ENCODE measurements around the gene ARMC10.
"Not testable (repeated sequence)": the region's sequence is repeated elsewhere in the genome, so short reads cannot be mapped to it uniquely, and the experiment has no call there.

The ARMC10 gene

GRCh38 chr7:103101543-103101942, 26.6 kb downstream of the ARMC10 start:
- no peak for TF ChIP-seq CTCF (IDR thresholded peaks at IDR 0.05; ENCODE audit: low read depth, low read length, missing control alignments)

GRCh38 chr7:103106005-103106702, 31.2 kb downstream of the ARMC10 start:
- in situ Hi-C loops (cut with HindIII; ENCODE audit: low pct_ligation_motif_present, low sequenced_read_pairs), result no loop called here
- H3K36me3 ChIP-seq (replicated peaks), result no peaks in the 10 kb centered on the region
- no peak overlapping the region for H3K4me3 ChIP-seq (ENCODE audit: low read depth, low read length)
- TF ChIP-seq CTCF (IDR thresholded peaks at IDR 0.05; ENCODE audit: low read depth, low read length, missing control alignments), result no peak
- no peak overlapping the region for H3K27ac ChIP-seq
- no peak for DNase-seq
- H3K27me3 ChIP-seq (replicated peaks), result no peaks in the 10 kb centered on the region

More at GRCh38 chr7:103101543-103101942, 26.6 kb downstream of the ARMC10 start:
- Histone ChIP-seq H3K4me3 (ENCODE audit: low read depth, low read length) (no peak overlapping the region), H3K27ac (no peak overlapping the region), H3K27me3 (replicated peaks) (no peaks in the 10 kb centered on the region), H3K36me3 (replicated peaks) (peaks cover 8% of the 10 kb centered on the region)
- DNase-seq, result no peak
- in situ Hi-C loops (cut with HindIII; ENCODE audit: low pct_ligation_motif_present, low sequenced_read_pairs), result no loop called here

DNA sequence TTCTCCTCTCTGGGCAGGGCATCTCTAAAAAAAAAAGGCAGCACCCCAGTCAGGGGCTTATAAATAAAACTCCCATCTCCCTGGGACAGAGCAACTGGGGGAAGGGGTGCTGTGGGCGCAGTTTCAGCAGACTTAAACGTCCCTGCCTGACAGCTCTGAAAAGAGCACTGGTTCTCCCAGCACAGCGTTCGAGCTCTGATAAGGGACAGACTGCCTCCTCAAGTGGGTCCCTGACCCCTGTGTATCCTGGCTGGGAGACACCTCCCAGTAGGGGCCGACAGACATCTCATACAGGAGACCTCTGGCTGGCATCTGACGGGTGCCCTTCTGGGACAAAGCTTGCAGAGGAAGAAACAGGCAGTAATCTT, 31.7 kb downstream of the ARMC10 start:
- H3K4me3 ChIP-seq (ENCODE audit: low read depth, low read length); in situ Hi-C loops (cut with HindIII; ENCODE audit: low pct_ligation_motif_present, low sequenced_read_pairs): not testable (repeated sequence)

DNA sequence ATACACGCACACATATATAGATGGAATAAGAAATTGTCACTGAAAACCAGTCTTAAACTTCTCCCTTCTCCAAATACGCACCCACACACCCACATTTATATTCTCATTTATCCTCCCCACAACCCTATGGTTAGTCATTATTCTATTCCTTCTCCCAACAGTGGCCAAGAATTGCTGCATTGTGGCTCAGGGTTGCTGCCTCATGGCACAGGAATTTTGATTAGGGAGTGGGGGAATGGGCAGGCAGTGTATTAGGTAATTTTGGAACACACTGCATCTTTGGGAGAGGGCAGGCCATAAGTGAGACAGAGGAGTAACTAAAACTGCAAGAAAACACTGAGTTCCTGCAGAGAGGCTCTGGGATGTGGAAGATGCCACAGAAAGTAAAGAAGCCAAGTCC, 38.2 kb downstream of the ARMC10 start:
- Histone ChIP-seq H3K27ac (no peak overlapping the region), H3K4me3 (ENCODE audit: low read depth, low read length) (no peak overlapping the region), H3K36me3 (replicated peaks) (no peaks in the 10 kb centered on the region), H3K27me3 (replicated peaks) (no peaks in the 10 kb centered on the region)
- DNase-seq, result peak; percentile 77
- in situ Hi-C loops (cut with HindIII; ENCODE audit: low pct_ligation_motif_present, low sequenced_read_pairs), result no loop called here
- TF ChIP-seq CTCF (IDR thresholded peaks at IDR 0.05; ENCODE audit: low read depth, low read length, missing control alignments), result no peak

More for the DNA sequence above, 31.7 kb downstream of the ARMC10 start:
- not testable (repeated sequence) for H3K27me3 ChIP-seq (replicated peaks); H3K36me3 ChIP-seq (replicated peaks); H3K27ac ChIP-seq; DNase-seq

GRCh38 chr7:103114576-103115008, 39.7 kb downstream of the ARMC10 start:
- Histone ChIP-seq H3K27ac (no peak overlapping the region), H3K36me3 (replicated peaks) (no peaks in the 10 kb centered on the region), H3K4me3 (ENCODE audit: low read depth, low read length) (no peak overlapping the region), H3K27me3 (replicated peaks) (no peaks in the 10 kb centered on the region)
- DNase-seq, result no peak
- in situ Hi-C loops (cut with HindIII; ENCODE audit: low pct_ligation_motif_present, low sequenced_read_pairs), result no loop called here
- no peak for TF ChIP-seq CTCF (IDR thresholded peaks at IDR 0.05; ENCODE audit: low read depth, low read length, missing control alignments)

GRCh38 chr7:103115771-103116170, 40.8 kb downstream of the ARMC10 start:
- in situ Hi-C loops (cut with HindIII; ENCODE audit: low pct_ligation_motif_present, low sequenced_read_pairs), result no loop called here
- DNase-seq, result no peak
- TF ChIP-seq CTCF (IDR thresholded peaks at IDR 0.05; ENCODE audit: low read depth, low read length, missing control alignments), result no peak
- Histone ChIP-seq H3K27me3 (replicated peaks) (no peaks in the 10 kb centered on the region), H3K27ac (no peak overlapping the region), H3K36me3 (replicated peaks) (no peaks in the 10 kb centered on the region), H3K4me3 (ENCODE audit: low read depth, low read length) (no peak overlapping the region)
